Endothelial cell of umbilical vein (primary cell): ENCODE measurements around the gene LMTK2. TPM values are rescaled to one million over a fixed set of nuclear protein-coding genes. Genes with fewer than 3 reads are reported as not detected.

Experiments used
- BruUV-seq: library from RNA; stranded (reverse); fragments of 400-500 nt; replicated peaks from 2 replicates; lab custom pipeline; 2021; lab: Mats Ljungman, UMichigan
- CTCF ChIA-PET: fragments of 300-600, 350-600 bp; sonication (Branson Sonifier 250); formaldehyde crosslinking; loops from one replicate; lab custom pipeline; 2021; ENCODE audit warnings: antibody characterized with exemption, inconsistent platforms; lab: Charles Lee
- POLR2A ChIA-PET: fragments of 300-600, 350-600 bp; sonication (Branson Sonifier 250); formaldehyde crosslinking; loops from one replicate; lab custom pipeline; 2021; ENCODE audit warnings: antibody characterized with exemption, inconsistent platforms; lab: Charles Lee
- DNase-seq: peaks from one replicate; pipeline ENCODE4 v3.0.0-alpha.2; 2011; ENCODE audit warnings: low read depth, low spot score
- FAIRE-seq: peaks from 2 replicates; lab custom pipeline; 2011; peaks lifted over from hg19 to GRCh38; lab: Jason Lieb, UNC
- H2AFZ ChIP-seq: 2 replicates; pipeline ENCODE4 v1.6.0; 2012; ENCODE audit warnings: low read depth, low read length, control low read depth, inconsistent platforms
- H3K27ac ChIP-seq: 2 replicates; pipeline ENCODE4 v1.5.1; 2011; ENCODE audit warnings: low read depth, mild to moderate bottlenecking, control low read depth, low read length, moderate library complexity; ENCODE audit not compliant: insufficient read depth
- H3K27me3 ChIP-seq, 2 experiments: 2 replicates each; pipeline versions ENCODE4 v1.6.0 to v1.6.1; 2011; ENCODE audit warnings: low read length in 2 of 2, mixed read lengths in 1 of 2; ENCODE audit not compliant: control insufficient read depth in 2 of 2, insufficient read depth in 2 of 2
- H3K36me3 ChIP-seq, 2 experiments: 2 replicates in 1 of 2; 3 replicates in 1 of 2; pipeline ENCODE4 v1.5.1; 2011; ENCODE audit warnings: low read length in 2 of 2, mild to moderate bottlenecking in 1 of 2, moderate library complexity in 1 of 2; ENCODE audit not compliant: control insufficient read depth in 2 of 2, insufficient read depth in 2 of 2; ENCODE audit errors: extremely low read depth in 1 of 2
- H3K4me1 ChIP-seq: 3 replicates; pipeline ENCODE4 v1.5.1; 2011; ENCODE audit warnings: mild to moderate bottlenecking, low read length; ENCODE audit not compliant: control insufficient read depth, insufficient read depth; ENCODE audit errors: extremely low read depth
- H3K4me2 ChIP-seq: 2 replicates; pipeline ENCODE4 v1.6.1; 2011; ENCODE audit warnings: low read length, control low read depth, mixed read lengths; ENCODE audit not compliant: insufficient read depth
- H3K4me3 ChIP-seq, 3 experiments: fragments of 200-600 bp in 1 of 3; sonication (generic), shearing (Covaris generic) in 1 of 3; replicated peaks in 1 of 3; 2 replicates each; pipeline ENCODE4 v1.5.1; 2011 to 2016; ENCODE audit warnings: control low read depth in 3 of 3, low read length in 3 of 3, mild to moderate bottlenecking in 2 of 3, inconsistent platforms in 1 of 3, low read depth in 1 of 3, moderate library complexity in 1 of 3; ENCODE audit not compliant: insufficient read depth in 1 of 3
- H3K79me2 ChIP-seq: 2 replicates; pipeline ENCODE4 v1.6.0; 2012; ENCODE audit warnings: low read length, inconsistent platforms; ENCODE audit not compliant: control insufficient read depth, insufficient read depth
- H3K9ac ChIP-seq: replicated peaks from 2 replicates; pipeline ENCODE3; 2011; ENCODE audit warnings: low read length, control low read depth; ENCODE audit not compliant: insufficient read depth; ENCODE audit errors: extremely low read depth
- H3K9me1 ChIP-seq: replicated peaks from 3 replicates; pipeline ENCODE4 v1.6.0; 2011; ENCODE audit warnings: mild to moderate bottlenecking, low read length; ENCODE audit not compliant: control insufficient read depth, insufficient read depth; ENCODE audit errors: extremely low read depth
- H3K9me3 ChIP-seq: replicated peaks from 2 replicates; pipeline ENCODE4 v1.5.1; 2012; ENCODE audit warnings: low read length, inconsistent platforms; ENCODE audit not compliant: control insufficient read depth, insufficient read depth
- H4K20me1 ChIP-seq: replicated peaks from 2 replicates; pipeline ENCODE3; 2011; ENCODE audit warnings: mild to moderate bottlenecking, low read length; ENCODE audit not compliant: control insufficient read depth, insufficient read depth; ENCODE audit errors: extremely low read depth
- EZH2 ChIP-seq: IDR thresholded peaks from 2 replicates; pipeline ENCODE4 v1.6.1; 2012; ENCODE audit warnings: borderline replicate concordance, low read depth, mild to moderate bottlenecking, moderate library complexity, low read length, inconsistent platforms; ENCODE audit not compliant: severe bottlenecking
- FOS ChIP-seq: IDR thresholded peaks from 2 replicates; pipeline ENCODE4 v1.6.1; 2011; ENCODE audit warnings: mild to moderate bottlenecking, low read length, moderate library complexity, borderline replicate concordance; ENCODE audit not compliant: insufficient read depth
- GATA2 ChIP-seq: IDR thresholded peaks from 2 replicates; pipeline ENCODE4 v1.7.0; 2011; ENCODE audit warnings: low read depth, mild to moderate bottlenecking, moderate library complexity, mixed read lengths, low read length; ENCODE audit not compliant: insufficient read length, insufficient read depth
- JUN ChIP-seq: IDR thresholded peaks from 2 replicates; pipeline ENCODE4 v1.6.1; 2011; ENCODE audit warnings: borderline replicate concordance, low read depth; ENCODE audit not compliant: insufficient read length, insufficient read depth
- MYC ChIP-seq: IDR thresholded peaks from one replicate; pipeline ENCODE4 v1.6.1; 2011; ENCODE audit warnings: mild to moderate bottlenecking, low read depth, low read length
- POLR2A ChIP-seq: IDR thresholded peaks from 2 replicates; pipeline ENCODE4 v1.6.1; 2012; ENCODE audit warnings: low read depth, mild to moderate bottlenecking, control low read depth, low read length
- POLR2AphosphoS5 ChIP-seq: IDR thresholded peaks from 2 replicates; pipeline ENCODE4 v1.6.1; 2012; ENCODE audit warnings: low read depth, mild to moderate bottlenecking, control low read depth, low read length, moderate library complexity; ENCODE audit not compliant: insufficient read depth
- dilution Hi-C: fragments of 300-500 bp; cut with MboI; formaldehyde crosslinking; loops from one replicate; pipeline ENCODE4 v1.15.0; 2019; ENCODE audit warnings: low sequenced_read_pairs; ENCODE audit not compliant: extremely low pct_ligation_motif_present
- intact Hi-C: fragments of 100-400 bp; cut with micrococcal nuclease; formaldehyde crosslinking; loops from one replicate; pipeline ENCODE4 v1.10.0; 2022
- polyA plus RNA-seq, 4 experiments: library from polyadenylated mRNA; depleted of rRNA in 3 of 4; stranded (reverse) in 3 of 4; unstranded in 1 of 4; fragments of >200 nt; gene quantifications; 2 replicates each; pipeline versions ENCODE4 v1.2.1 to v1.2.3, GENCODE V29; 2011 to 2012; ENCODE audit warnings: missing spikeins in 1 of 4
- total RNA-seq: library from RNA; stranded (reverse); gene quantifications from 2 replicates; pipeline ENCODE4 v1.2.3, GENCODE V29; 2021
- TF ChIP-seq, protein P1 (sequence below), 2 donors: IDR thresholded peaks; 1 replicate in 1 of 2; 2 replicates in 1 of 2; pipeline ENCODE4 v1.5.1; 2011; ENCODE audit warnings: low read length in 2 of 2, mild to moderate bottlenecking in 2 of 2, moderate library complexity in 2 of 2, control low read depth in 1 of 2, inconsistent platforms in 1 of 2, low read depth in 1 of 2; ENCODE audit not compliant: insufficient read depth in 1 of 2; ENCODE audit errors: extremely low read depth in 1 of 2
- TF ChIP-seq, protein P2 (sequence below): IDR thresholded peaks from 2 replicates; pipeline ENCODE4 v1.6.1; 2011; ENCODE audit not compliant: insufficient read depth, insufficient read length

LMTK2 gene
- total and polyA plus RNA-seq, 2 donors (not counting 3 experiments of a cell fraction or from before 2014, with no cell fraction given) = 5.9 to 13.8 TPM

DNA sequence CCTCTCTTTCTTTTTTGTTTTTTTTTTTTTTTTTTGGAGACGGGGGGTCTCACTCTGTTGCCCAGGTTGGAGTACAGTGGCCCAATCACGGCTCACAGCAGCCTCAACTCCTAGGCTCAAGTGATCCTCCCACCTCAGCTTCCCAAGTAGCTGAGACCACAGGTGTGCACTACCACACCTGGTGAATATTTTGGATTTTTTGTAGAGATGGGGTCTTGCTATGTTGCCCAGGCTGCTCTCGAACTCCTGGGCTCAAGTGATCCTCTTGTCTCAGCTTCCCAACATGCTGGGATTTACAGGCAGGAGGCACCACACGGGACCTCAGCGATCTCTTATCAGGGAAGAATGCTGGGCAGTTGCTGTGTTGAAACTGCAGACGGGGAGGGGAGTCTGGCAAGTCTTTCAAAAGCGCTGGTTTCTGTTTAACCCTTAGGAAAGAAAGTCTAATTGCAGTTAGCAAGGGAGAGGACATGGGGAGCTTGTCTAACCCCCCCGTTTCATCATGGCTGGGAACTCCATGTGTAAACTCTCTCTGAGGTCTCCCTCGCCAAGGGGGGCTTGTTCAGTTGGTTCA is 39.6 kb upstream of the LMTK2 start:
- Histone ChIP-seq H3K9me3 (no peaks in the 10 kb centered on the region), H3K4me3 (no peak overlapping the region), H3K9ac (no peak overlapping the region), H3K36me3 (no peaks in the 10 kb centered on the region), H3K79me2 (no peaks in the 10 kb centered on the region), H3K4me2 (no peak overlapping the region), H4K20me1 (no peaks in the 10 kb centered on the region), H3K27me3 (no peaks in the 10 kb centered on the region), H3K9me1 (no peaks in the 10 kb centered on the region), H3K4me1 (no peaks in the 10 kb centered on the region), H2AFZ (no peak overlapping the region), H3K27ac (no peak overlapping the region)
- dilution Hi-C loops (no loop called here), intact Hi-C loops (no loop called here)
- no peak for FAIRE-seq
- ChIA-PET POLR2A (no interaction called here), CTCF (interaction anchor here (1.1 kb wide), 1 partner anchor 101 kb away, joined by 4 read pairs; no protein-coding TSS in a partner anchor)
- DNase-seq = no peak
- no TSS peak for BruUV-seq
- TF ChIP-seq MYC (no peak), POLR2A (no peak), EZH2 (no peak), JUN (no peak), POLR2AphosphoS5 (no peak), FOS (no peak), GATA2 (no peak)
- TF ChIP-seq, protein P1, sequence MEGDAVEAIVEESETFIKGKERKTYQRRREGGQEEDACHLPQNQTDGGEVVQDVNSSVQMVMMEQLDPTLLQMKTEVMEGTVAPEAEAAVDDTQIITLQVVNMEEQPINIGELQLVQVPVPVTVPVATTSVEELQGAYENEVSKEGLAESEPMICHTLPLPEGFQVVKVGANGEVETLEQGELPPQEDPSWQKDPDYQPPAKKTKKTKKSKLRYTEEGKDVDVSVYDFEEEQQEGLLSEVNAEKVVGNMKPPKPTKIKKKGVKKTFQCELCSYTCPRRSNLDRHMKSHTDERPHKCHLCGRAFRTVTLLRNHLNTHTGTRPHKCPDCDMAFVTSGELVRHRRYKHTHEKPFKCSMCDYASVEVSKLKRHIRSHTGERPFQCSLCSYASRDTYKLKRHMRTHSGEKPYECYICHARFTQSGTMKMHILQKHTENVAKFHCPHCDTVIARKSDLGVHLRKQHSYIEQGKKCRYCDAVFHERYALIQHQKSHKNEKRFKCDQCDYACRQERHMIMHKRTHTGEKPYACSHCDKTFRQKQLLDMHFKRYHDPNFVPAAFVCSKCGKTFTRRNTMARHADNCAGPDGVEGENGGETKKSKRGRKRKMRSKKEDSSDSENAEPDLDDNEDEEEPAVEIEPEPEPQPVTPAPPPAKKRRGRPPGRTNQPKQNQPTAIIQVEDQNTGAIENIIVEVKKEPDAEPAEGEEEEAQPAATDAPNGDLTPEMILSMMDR (IDR thresholded peaks at IDR 0.05; ENCODE audit: extremely low read depth in 1 of 2, insufficient read depth in 1 of 2, low read depth in 1 of 2, low read length in 2 of 2) = no peak
- TF ChIP-seq, protein P2, sequence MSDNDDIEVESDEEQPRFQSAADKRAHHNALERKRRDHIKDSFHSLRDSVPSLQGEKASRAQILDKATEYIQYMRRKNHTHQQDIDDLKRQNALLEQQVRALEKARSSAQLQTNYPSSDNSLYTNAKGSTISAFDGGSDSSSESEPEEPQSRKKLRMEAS = no peak
